ENCODE measurements around the gene MYRF. TPM values are rescaled to one million over a fixed set of nuclear protein-coding genes. Genes with fewer than 3 reads are reported as not detected.

MYRF gene
- total and polyA plus RNA-seq, 2 of the 13 experiments (the other 11 are each of a cell fraction or from before 2014, with no cell fraction given), result 10.2 to 25.9 TPM

- TF ChIP-seq CTCF (CRISPR knock-in tag; IDR thresholded peaks at IDR 0.05) (peak; percentile 37; the same call in 1 of the 2 replicates), ZBTB33 (CRISPR knock-in tag; IDR thresholded peaks at IDR 0.05) (0 out of 2 replicates have a peak, but pooled peaks have one; percentile 25), DZIP1 (CRISPR knock-in tag; IDR thresholded peaks at IDR 0.05) (no peak)
Observed at GRCh38 chr11:61764606-61765260, 12.3 kb downstream of the MYRF start (continued).

Measured in HepG2 (cell line).